Urinary bladder (tissue), 4 donors: ENCODE results near the gene AADACL3. TPM values are rescaled to one million over a fixed set of nuclear protein-coding genes. Genes with fewer than 3 reads are reported as not detected.

Experiments used
- DNase-seq: peaks from one replicate; pipeline ENCODE4 v3.0.0-alpha.2; 2015; ENCODE audit errors: extremely low spot score
- H3K27ac ChIP-seq: one replicate; pipeline ENCODE4 v1.5.1; 2013; ENCODE audit warnings: low read depth, mild to moderate bottlenecking, moderate library complexity
- H3K36me3 ChIP-seq: one replicate; pipeline ENCODE4 v1.6.1; 2013; ENCODE audit warnings: mild to moderate bottlenecking, moderate library complexity; ENCODE audit not compliant: insufficient read depth
- H3K4me1 ChIP-seq: one replicate; pipeline ENCODE4 v1.6.1; 2013; ENCODE audit warnings: mild to moderate bottlenecking, moderate library complexity; ENCODE audit not compliant: insufficient read depth
- H3K4me3 ChIP-seq: one replicate; pipeline ENCODE4 v1.5.1; 2013; ENCODE audit warnings: low read depth, low read length
- WGBS: extraction: QIAGEN DNeasy Blood & Tissue Kit; methylation state at CpG from one replicate; pipeline ENCODE4 v1.1.7; 2013; 5-methylcytosine and 5-hydroxymethylcytosine counted together
- polyA plus RNA-seq: library from polyadenylated mRNA; stranded (reverse); fragments of 200-250 nt; gene quantifications from one replicate; pipeline ENCODE4 v1.2.3, GENCODE V29; 2013
- total RNA-seq: library from RNA; depleted of rRNA; stranded (reverse); fragments of >200 nt; gene quantifications from one replicate; pipeline ENCODE4 v1.2.3, GENCODE V29; 2014
- donor health status: healthy with polysubstance abuse.
- donor health status: healthy.

The AADACL3 gene
- total and polyA plus RNA-seq, 2 donors, result not detected

DNA sequence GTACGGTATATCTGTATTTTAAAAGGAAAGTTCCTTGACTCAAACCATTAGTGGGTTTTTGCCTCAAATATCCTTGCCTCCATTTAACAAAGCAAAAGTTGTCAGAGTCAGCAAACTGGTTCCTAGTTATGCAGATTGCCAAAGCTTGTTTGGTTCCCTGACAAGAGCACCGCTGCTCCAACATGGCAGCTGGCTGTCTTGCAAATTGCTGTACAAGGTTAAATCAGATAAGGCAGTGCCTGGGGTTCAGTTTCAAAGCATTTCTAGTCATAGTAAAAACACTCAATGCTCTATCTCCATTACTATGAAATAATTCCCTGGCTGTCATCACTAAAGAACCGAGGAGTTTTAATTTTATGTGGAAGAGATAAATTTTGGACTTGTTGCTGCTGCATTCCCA is 18.7 kb downstream of the AADACL3 start:
- WGBS, result 57% methylated on average over 3 of the region's 3 CpGs
- DNase-seq, result no peak
- H3K36me3 ChIP-seq, result no peaks in the 10 kb centered on the region
- H3K27ac ChIP-seq, result no peak overlapping the region
- H3K4me1 ChIP-seq, result no peaks in the 10 kb centered on the region
- H3K4me3 ChIP-seq, result no peak overlapping the region

DNA sequence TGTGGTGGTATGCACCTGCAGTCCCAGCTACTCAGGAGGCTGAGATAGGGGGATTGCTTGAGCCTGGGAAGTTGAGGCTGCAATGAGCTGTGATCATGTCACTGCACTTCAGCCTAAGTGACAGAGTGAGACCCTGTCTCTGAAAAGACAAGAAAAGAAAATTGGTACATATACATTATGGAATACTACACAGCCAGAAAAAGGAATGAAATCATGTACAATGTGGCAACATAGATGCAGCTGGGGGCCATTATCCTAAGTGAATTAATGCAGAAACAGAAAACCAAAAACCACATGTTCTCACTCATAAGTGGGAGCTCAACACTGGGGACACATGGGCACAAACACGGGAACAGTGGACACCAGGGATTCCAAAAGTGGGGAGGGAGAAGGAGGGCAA is 23.0 kb downstream of the AADACL3 start:
- no peak overlapping the region for H3K4me3 ChIP-seq
- WGBS, result 90% methylated on average over 1 of the region's 1 CpG
- H3K4me1 ChIP-seq, result no peaks in the 10 kb centered on the region
- H3K27ac ChIP-seq, result no peak overlapping the region
- no peaks in the 10 kb centered on the region for H3K36me3 ChIP-seq
- DNase-seq, result no peak

DNA sequence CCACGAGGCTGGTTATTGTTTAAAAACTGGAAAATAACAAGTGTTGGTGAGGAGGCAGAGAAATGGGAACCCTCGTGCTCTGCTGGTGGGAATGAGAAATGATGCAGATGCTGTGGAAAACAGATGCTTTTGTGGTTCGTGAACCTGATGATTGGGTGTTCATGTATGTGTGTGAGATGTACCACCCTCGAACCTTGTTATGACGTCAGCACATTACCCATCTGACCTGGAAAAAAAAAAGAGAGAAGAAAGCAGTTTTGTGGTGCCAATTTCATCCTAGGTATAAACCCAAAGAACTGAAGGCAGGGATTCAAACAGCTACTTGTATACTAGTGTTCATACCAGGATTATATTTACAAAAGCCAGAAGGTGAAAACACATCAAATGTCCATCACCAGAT is 23.7 kb downstream of the AADACL3 start:
- Histone ChIP-seq H3K27ac (no peak overlapping the region), H3K4me1 (no peaks in the 10 kb centered on the region), H3K36me3 (no peaks in the 10 kb centered on the region), H3K4me3 (no peak overlapping the region)
- WGBS, result 78% methylated on average over 5 of the region's 5 CpGs
- no peak for DNase-seq

DNA sequence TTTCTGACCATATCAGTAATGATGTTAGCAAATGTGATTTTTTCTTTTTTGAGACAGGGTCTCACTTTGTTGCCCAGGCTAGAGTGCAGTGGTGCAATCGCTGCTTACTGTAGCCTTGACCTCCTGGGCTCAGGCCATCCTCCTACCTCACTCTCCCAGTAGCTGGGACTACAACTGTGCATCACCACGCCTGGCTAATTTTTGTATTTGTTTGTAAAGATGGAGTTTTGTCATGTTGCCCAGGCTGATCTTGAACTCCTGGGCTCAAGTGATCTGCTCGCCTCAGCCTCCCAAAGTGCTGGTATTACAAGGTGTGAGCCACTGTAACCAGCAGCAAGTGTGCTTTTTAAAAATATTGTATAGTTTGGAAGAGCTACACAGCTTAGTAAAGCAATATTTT is 26.0 kb downstream of the AADACL3 start:
- no peaks in the 10 kb centered on the region for H3K36me3 ChIP-seq
- H3K27ac ChIP-seq, result no peak overlapping the region
- no peak overlapping the region for H3K4me3 ChIP-seq
- no peaks in the 10 kb centered on the region for H3K4me1 ChIP-seq
- WGBS, result 81% methylated on average over 3 of the region's 3 CpGs
- DNase-seq, result no peak

DNA sequence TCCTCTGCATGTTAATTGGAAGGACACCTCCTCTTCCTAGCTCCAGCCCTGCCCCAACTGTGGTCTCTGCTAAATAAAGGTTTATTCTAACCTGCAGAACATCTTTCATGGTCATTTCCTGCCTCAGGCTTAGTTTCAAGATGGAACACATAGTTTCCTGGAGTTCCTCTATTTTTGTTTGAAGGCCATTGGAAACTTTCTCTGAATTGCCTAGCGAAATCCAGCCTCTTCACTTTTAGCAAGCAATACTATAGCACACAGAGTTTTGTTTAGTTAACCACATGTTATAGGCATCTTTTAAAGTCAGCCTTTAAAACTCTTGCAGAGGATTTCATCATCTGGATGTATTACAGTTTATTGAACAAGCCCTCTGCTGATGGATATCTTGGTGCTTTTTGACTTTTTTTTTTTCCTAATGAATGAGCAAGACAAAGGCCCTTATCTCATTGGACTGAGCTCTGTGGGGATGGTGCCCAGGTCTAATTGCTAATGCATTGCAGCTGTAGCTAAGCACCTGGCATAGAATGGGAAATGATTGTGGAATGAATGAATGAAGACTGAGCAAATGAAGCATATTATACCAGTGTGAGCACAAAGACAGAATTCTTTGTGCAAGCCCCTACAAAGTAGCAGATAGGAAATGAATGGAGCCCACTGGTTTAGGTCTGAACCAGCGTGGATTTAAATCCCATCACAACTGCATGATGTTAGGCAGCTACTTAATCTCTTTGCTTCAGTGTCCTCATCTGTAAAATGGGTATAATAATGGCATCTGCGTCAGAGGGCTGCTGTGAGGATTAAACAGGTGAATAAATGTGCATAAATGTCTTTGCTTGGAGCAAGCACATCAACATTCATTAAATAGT is 29.4 kb downstream of the AADACL3 start:
- WGBS, result 66% methylated on average over 3 of the region's 3 CpGs
- H3K4me3 ChIP-seq, result no peak overlapping the region

DNA sequence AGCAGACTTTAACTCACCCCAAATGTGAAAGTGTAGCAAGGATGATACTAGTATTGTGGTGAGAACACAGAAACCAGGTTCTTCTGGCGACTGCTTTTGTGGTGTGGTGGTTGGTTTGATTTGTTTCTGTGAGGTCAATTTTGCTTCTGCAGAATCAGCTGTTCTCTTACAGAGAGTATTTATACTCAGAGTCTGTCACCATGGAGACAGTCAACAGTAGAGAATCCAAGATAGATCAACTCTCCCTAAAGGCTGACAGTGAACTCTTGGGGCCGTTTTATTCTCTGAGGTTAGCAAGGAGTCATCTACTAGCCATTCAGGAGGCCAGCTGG is 30.0 kb downstream of the AADACL3 start, which contains the start of gene CFAP107:
TSS of gene CFAP107 (plus strand) at position 209 of the 332 bp plus-strand sequence. CDS start 231 bp downstream, outside the sequence.
- no peak within 1 kb of the TSS for H3K4me3 ChIP-seq
- DNase-seq, result no peak
- WGBS, result 24% methylated on average over 2 of the region's 2 CpGs

More for the DNA sequence above, 29.4 kb downstream of the AADACL3 start:
- H3K27ac ChIP-seq, result no peak overlapping the region
- no peak for DNase-seq
- no peaks in the 10 kb centered on the region for H3K36me3 ChIP-seq
- no peaks in the 10 kb centered on the region for H3K4me1 ChIP-seq

DNA sequence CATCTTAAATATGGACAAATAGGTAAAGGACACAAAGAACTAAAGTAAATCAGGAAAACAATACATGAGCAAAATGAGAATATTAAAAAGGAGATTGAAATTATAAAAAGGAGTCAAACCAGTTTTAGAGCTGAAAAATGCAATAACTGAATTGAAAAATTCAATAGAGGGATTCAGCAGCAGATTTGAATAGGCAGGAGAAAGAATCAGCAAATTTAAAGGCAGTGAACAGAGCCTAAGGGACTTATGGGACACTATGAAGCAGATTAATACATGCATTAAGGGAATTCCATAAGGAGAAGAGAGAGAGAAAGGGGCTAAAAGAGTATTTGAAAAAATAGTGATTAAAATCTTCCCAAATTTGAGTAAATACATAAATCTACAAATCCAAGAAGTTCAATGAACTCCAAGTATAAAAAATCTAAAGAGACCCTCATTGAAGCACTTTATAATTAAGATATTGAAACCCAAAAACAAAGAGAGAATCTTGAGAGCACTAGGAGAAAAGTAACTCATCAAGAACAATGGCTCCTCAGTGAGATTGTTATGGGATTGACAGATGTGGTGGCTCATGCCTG is 33.0 kb downstream of the AADACL3 start:
- Histone ChIP-seq H3K27ac (no peak overlapping the region), H3K4me3 (no peak overlapping the region), H3K4me1 (no peaks in the 10 kb centered on the region), H3K36me3 (no peaks in the 10 kb centered on the region)
- no peak for DNase-seq

More for the DNA sequence above, 30.0 kb downstream of the AADACL3 start, which contains the start of gene CFAP107:
- no peaks in the 10 kb centered on the region for H3K36me3 ChIP-seq
- H3K4me1 ChIP-seq, result no peaks in the 10 kb centered on the region
- no peak within 1 kb of the TSS for H3K27ac ChIP-seq

DNA sequence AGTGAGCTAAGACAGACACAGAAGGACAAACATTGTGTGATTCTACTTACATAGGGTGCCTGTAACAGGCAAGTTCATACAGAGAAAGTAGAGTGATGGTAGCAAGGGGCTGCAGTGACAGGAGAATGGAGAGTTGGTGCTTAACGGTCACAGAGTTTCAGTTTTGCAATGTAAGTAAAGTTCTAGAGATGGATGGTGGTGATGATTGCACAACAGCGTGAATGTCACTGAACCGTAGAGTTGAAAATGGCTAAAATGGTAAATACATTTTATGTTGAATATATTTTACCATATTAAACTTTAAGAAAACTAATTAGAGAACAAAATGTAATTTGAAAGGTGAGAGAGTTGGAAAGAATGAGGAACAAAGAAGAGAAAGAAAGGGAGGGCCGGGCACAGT is 38.8 kb downstream of the AADACL3 start:
- Histone ChIP-seq H3K27ac (no peak overlapping the region), H3K4me3 (no peak overlapping the region), H3K4me1 (no peaks in the 10 kb centered on the region), H3K36me3 (no peaks in the 10 kb centered on the region)
- DNase-seq, result no peak
- 85% methylated on average over 4 of the region's 4 CpGs for WGBS

DNA sequence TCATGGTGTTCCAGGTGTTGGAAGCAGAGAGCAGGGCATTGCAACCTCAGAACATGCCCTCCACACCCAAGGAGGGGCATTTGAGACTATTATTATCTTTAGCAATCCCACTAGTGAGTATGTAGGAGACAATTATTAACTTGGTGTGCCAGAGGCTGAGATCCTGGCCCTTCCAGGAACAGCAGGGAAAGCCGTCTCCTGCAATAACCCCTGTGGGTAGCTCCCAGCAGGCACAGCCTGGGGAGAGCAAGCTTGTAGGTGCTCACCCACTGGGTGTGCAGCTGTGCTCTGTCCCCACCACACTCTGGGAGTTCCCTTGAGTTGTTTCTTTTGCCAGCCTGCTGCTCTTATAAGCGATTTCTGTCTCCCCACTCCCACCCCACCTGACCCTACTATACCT is 40.4 kb downstream of the AADACL3 start:
- Histone ChIP-seq H3K27ac (no peak overlapping the region), H3K4me3 (no peak overlapping the region), H3K36me3 (no peaks in the 10 kb centered on the region), H3K4me1 (no peaks in the 10 kb centered on the region)
- no peak for DNase-seq
- WGBS, result 68% methylated on average over 2 of the region's 2 CpGs

DNA sequence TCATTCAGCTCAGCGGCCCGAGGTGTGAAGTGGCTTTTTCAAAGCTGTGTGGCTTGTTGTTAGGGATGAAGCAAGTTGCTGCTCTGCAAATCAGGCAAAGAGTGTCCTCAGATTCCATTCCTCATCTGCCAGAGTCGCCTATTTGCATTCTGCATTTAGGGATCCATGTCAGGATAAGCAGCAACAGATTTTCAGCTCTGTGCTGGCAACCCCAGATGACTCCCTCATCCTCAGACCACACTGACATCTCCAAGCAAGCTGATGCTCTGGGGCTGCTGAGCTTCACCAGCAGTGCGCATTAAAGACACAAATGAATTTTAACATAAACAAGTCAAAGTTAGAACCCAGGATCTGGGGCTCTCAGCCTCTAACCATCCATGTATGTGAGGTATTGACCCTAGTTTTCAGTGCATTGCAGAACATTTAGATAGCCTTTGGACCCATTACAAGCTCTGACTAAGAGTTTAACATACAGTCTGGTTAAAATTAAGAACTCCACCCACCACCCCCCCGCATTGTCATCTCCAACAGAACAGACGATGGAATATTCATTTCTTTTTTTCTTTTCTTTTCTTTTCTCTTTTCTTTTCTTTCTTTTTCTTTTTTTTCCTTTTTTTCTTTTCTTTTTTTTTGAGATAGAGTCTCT is 41.0 kb downstream of the AADACL3 start:
- Histone ChIP-seq H3K36me3 (no peaks in the 10 kb centered on the region), H3K4me3 (no peak overlapping the region), H3K4me1 (no peaks in the 10 kb centered on the region), H3K27ac (no peak overlapping the region)
- WGBS, result 67% methylated on average over 6 of the region's 6 CpGs
- DNase-seq, result no peak

DNA sequence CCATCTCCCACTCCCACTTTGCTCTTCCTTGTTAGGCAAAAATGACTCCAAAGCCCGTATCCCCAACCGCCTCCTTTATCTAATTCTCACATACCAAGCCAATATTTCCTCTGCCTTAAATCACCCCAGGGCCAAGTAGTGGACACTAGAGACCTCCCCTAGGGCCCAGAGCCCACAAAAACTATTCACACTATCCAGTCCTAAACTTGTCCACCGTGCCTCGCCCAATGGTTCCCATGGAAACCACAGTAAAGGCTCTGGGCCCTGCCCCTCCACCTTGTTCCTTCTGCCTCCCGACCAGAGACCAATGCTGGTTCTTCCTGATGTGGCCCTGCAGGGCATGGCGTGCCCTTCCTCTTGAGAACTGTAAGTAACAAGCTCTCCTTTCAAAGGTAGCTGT is 41.9 kb downstream of the AADACL3 start:
- no peak for DNase-seq
- 62% methylated on average over 6 of the region's 6 CpGs for WGBS
- no peak overlapping the region for H3K27ac ChIP-seq

DNA sequence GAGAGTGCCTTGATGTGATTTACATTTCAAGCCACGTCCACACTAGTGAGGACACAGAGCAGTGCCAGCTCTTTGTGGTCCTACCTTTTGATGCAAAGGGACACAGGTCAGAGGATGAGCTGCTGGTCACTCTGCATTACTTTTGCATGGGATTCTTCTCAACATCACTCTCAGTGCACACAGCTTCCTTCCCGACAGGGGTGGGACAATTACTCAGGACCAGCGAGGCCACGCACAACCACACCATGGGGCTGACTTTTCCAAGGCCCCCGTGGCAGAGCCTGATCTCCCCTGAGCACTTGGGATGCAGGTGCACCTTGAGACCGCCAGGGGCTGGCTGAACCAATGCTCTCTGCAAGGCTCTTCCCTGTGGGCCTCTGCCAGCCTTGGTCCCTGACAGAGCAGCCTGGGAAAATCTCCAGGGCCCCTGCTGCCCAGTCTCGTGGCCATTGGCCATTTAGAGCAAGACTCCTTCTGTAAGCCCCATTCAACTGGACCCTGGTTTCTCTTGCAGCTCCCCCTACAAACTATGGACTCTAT is 44.4 kb downstream of the AADACL3 start:
- no peak overlapping the region for H3K4me3 ChIP-seq
- no peak overlapping the region for H3K27ac ChIP-seq
- H3K4me1 ChIP-seq, result no peaks in the 10 kb centered on the region
- DNase-seq, result no peak
- no peaks in the 10 kb centered on the region for H3K36me3 ChIP-seq
- 65% methylated on average over 7 of the region's 7 CpGs for WGBS

More for the DNA sequence above, 41.9 kb downstream of the AADACL3 start:
- Histone ChIP-seq H3K4me1 (no peaks in the 10 kb centered on the region), H3K4me3 (no peak overlapping the region), H3K36me3 (no peaks in the 10 kb centered on the region)

DNA sequence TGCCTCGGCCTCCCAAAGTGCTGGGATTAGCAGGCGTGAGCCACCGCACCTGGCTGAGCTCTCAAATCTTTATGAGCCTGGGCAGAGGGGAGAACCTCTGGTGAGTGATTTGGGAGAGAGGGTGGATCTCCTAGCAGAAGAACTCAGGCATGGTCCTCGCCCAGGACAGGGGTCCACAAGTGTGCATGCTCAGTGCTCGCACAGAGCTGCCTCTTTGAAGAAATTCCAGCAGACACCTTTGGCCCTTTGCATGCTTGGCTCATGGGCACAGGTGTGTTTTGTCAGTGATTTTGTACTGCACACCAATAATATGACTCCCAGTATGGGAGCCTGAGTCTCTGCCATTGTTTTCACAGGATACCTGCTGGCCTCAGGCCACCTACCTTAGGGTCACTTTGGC is 45.9 kb downstream of the AADACL3 start:
- 75% methylated on average over 5 of the region's 5 CpGs for WGBS
- DNase-seq, result no peak
- no peaks in the 10 kb centered on the region for H3K36me3 ChIP-seq

DNA sequence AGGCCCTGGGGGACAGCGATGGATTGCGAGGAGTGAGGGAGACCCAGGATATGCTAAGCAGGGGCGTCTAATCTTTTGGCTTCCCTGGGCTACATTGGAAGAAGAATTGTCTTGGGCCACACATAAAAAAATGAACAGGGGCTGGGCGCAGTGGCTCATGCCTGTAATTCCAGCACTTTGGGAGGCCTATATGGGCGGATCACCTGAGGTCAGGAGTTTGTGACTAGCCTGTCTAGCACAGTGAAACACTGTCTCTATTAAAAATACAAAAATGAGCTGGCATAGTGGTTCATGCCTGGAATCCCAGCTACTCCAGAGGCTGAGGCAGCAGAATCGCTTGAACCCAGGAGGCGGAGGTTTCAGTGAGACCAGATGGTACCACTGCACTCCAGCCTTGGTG is 46.9 kb downstream of the AADACL3 start:
- no peak overlapping the region for H3K4me3 ChIP-seq
- no peaks in the 10 kb centered on the region for H3K4me1 ChIP-seq
- 77% methylated on average over 7 of the region's 7 CpGs for WGBS
- no peak for DNase-seq
- H3K36me3 ChIP-seq, result no peaks in the 10 kb centered on the region
- H3K27ac ChIP-seq, result no peak overlapping the region

More for the DNA sequence above, 45.9 kb downstream of the AADACL3 start:
- H3K4me1 ChIP-seq, result no peaks in the 10 kb centered on the region
- no peak overlapping the region for H3K27ac ChIP-seq
- no peak overlapping the region for H3K4me3 ChIP-seq
